ENCODE data around the gene LRRC72.

DNA sequence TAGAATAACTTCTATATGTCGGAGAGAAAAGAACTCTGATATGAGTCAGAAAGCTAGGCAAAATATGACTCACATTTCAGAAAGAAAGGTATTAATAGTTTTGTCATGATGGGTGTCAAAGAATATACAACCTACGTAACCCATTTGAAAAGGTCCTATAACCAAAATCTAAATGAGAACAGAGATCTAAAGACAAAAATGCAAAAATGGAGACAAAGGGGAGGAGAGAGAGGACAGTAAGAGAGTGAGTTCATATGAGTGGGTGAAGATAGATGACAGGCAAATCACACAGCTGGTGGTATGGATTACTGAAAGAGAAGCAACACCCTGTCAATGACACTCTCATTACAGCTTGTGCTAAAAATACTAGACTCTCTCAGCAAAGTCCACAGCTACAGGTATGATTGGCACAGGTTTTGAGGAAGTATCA is 93.4 kb downstream of the LRRC72 start:
- no peak for TF ChIP-seq POLR2A (IDR thresholded peaks at IDR 0.05)
- no peak for TF ChIP-seq CTCF (IDR thresholded peaks at IDR 0.05)
